Rectal smooth muscle tissue (tissue), 1 donor: ENCODE results near the gene CDKAL1.

Experiments used
- H3K27ac ChIP-seq: one replicate; pipeline ENCODE4 v1.7.0; 2013; ENCODE audit warnings: low read depth, low read length, inconsistent platforms
- H3K27me3 ChIP-seq: one replicate; pipeline ENCODE4 v1.7.0; 2013; ENCODE audit warnings: low read length; ENCODE audit not compliant: control insufficient read depth, insufficient read depth
- H3K36me3 ChIP-seq: one replicate; pipeline ENCODE4 v1.7.0; 2013; ENCODE audit warnings: low read length; ENCODE audit not compliant: control insufficient read depth, insufficient read depth
- H3K4me1 ChIP-seq: one replicate; pipeline ENCODE4 v1.7.0; 2013; ENCODE audit warnings: low read length; ENCODE audit not compliant: control insufficient read depth, insufficient read depth
- H3K4me3 ChIP-seq: one replicate; pipeline ENCODE4 v1.7.0; 2013; ENCODE audit warnings: low read length
- H3K9ac ChIP-seq: one replicate; pipeline ENCODE4 v1.7.0; 2013; ENCODE audit warnings: low read length

Gene CDKAL1

DNA sequence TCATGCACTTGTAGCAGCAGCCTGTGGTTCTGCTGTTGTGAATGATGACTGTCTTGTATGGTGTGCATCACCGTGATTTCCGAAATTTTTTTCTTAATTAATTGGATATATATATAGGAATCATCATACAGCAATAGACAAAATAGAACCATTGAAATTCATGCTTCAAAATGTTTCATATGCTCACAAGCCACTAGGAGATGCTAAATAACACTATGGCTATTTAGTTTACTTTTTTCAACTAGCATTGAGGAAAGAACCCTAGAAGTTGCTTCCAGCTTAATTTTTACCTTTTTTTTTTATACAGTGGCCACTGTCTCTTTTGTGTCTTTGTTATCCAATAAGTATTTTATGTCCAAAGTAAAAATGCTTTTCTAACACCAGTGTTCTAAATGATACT lies 485.4 kb downstream of the CDKAL1 start:
- Histone ChIP-seq H3K9ac (no peak overlapping the region), H3K36me3 (no peaks in the 10 kb centered on the region), H3K4me1 (no peaks in the 10 kb centered on the region), H3K27me3 (no peaks in the 10 kb centered on the region), H3K4me3 (no peak overlapping the region), H3K27ac (no peak overlapping the region)

GRCh38 chr6:21022343-21023107 lies 488.3 kb downstream of the CDKAL1 start:
- H3K4me3 ChIP-seq, result no peak overlapping the region

GRCh38 chr6:21023210-21023609 lies 489.0 kb downstream of the CDKAL1 start:
- Histone ChIP-seq H3K27me3 (no peaks in the 10 kb centered on the region), H3K27ac (no peak overlapping the region), H3K9ac (no peak overlapping the region), H3K4me3 (no peak overlapping the region), H3K4me1 (no peaks in the 10 kb centered on the region), H3K36me3 (no peaks in the 10 kb centered on the region)

More at GRCh38 chr6:21022343-21023107, 488.3 kb downstream of the CDKAL1 start:
- Histone ChIP-seq H3K9ac (no peak overlapping the region), H3K27ac (no peak overlapping the region), H3K4me1 (no peaks in the 10 kb centered on the region), H3K27me3 (no peaks in the 10 kb centered on the region), H3K36me3 (no peaks in the 10 kb centered on the region)

DNA sequence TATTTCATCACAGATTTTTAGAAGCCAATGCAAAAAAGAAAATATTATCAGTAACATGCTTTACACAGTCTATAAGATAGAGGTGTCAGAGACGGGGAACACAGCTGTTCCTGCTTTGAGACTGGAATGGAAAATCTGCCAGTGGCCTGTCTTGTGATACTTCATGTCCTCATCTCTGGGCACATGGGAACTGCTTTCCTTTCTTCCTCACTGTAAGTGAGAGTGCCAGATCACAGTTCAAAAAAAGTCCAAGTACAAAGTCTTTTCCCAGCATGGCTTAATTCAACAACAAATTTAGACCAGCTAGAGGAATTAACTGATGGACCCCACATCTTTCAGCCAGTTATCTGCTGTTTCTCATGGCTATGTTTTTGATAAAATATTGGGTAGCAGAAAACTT lies 490.4 kb downstream of the CDKAL1 start:
- Histone ChIP-seq H3K9ac (no peak overlapping the region), H3K4me1 (no peaks in the 10 kb centered on the region), H3K27me3 (no peaks in the 10 kb centered on the region), H3K36me3 (no peaks in the 10 kb centered on the region), H3K27ac (no peak overlapping the region), H3K4me3 (no peak overlapping the region)

DNA sequence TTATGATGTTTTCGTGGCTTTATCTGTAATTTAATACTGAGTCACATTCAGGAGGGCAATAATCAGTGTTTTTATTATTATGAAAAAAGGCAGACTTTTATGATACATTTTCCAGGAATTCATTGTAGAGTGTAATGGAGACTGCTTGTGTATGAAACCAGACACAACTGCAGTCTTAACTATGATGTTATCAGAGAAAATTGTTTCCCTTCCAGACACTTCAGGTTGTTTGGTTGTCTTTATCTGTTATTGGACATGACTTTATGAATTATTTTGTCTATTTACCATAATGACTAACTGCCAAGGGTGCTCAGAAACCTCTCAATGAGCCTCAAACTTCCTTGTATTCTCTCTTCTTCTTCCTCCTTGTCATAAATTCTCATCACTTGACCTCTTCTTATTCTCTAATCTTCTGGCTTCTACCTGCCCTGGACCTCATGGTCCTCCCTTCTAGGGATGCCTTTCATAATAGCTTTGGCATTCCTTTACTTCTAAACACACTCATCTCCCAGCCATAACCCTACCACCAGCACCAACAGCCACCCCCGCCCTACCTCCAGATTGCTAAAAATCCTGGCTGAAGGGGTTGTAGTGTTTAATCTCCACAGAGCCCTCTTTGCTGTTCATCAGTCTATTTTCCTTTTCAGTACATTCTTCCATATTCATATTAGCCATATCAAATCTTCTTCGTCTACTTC lies 492.5 kb downstream of the CDKAL1 start:
- H3K36me3 ChIP-seq, result no peaks in the 10 kb centered on the region
- H3K4me1 ChIP-seq, result no peaks in the 10 kb centered on the region
- H3K27ac ChIP-seq, result no peak overlapping the region
- H3K9ac ChIP-seq, result no peak overlapping the region
- H3K27me3 ChIP-seq, result no peaks in the 10 kb centered on the region
- no peak overlapping the region for H3K4me3 ChIP-seq

GRCh38 chr6:21027507-21027906 lies 493.2 kb downstream of the CDKAL1 start:
- no peaks in the 10 kb centered on the region for H3K4me1 ChIP-seq
- no peak overlapping the region for H3K9ac ChIP-seq
- no peaks in the 10 kb centered on the region for H3K27me3 ChIP-seq
- no peak overlapping the region for H3K4me3 ChIP-seq
- no peak overlapping the region for H3K27ac ChIP-seq
- no peaks in the 10 kb centered on the region for H3K36me3 ChIP-seq

DNA sequence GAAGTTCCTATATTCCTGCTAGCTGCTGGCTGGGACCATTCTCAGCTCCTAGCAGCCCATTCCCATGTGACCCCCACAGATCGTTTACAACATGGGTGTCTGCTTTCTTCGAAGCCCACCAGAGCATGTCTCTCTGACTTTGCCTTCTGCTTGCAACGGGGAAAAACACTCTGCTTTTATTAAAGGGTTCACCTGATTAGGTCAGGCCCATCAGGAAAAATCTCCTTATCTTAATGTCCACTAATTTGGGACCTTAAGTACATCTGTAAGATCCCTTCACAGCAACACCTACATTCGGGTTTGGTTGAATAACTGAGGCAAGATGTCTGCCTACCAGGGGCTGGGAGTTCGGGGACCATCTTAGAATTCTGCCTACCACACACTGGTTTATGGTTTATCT lies 496.9 kb downstream of the CDKAL1 start:
- no peaks in the 10 kb centered on the region for H3K4me1 ChIP-seq
- no peaks in the 10 kb centered on the region for H3K27me3 ChIP-seq
- no peaks in the 10 kb centered on the region for H3K36me3 ChIP-seq
- H3K27ac ChIP-seq, result no peak overlapping the region
- no peak overlapping the region for H3K9ac ChIP-seq
- no peak overlapping the region for H3K4me3 ChIP-seq

GRCh38 chr6:21033084-21033483 lies 498.8 kb downstream of the CDKAL1 start:
- Histone ChIP-seq H3K9ac (no peak overlapping the region), H3K27me3 (no peaks in the 10 kb centered on the region), H3K27ac (no peak overlapping the region), H3K4me3 (no peak overlapping the region), H3K4me1 (no peaks in the 10 kb centered on the region), H3K36me3 (no peaks in the 10 kb centered on the region)

DNA sequence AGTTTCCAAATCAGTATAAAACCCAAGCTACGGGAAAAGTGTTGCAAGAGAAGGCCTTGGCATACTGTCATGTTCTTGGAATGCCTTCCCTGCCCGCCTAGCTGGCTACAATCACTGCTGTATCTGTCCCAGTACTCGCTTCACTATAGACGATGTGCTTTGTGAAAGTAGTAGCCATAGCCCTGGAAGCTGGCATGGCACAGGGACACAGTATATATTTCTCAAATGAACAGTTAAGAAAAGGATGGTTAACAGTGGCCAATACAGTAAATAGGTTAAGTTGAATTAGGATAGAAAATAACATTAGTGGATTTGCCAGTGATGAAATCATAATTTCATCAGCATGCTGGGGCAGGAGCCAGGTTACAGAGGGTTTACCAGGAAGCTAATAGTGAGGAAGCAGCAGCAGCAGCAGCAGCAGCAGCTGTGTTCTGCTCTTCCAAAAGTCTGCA lies 499.3 kb downstream of the CDKAL1 start:
- no peaks in the 10 kb centered on the region for H3K4me1 ChIP-seq
- no peak overlapping the region for H3K9ac ChIP-seq
- no peak overlapping the region for H3K27ac ChIP-seq
- H3K27me3 ChIP-seq, result no peaks in the 10 kb centered on the region
- H3K36me3 ChIP-seq, result no peaks in the 10 kb centered on the region
- no peak overlapping the region for H3K4me3 ChIP-seq

GRCh38 chr6:21034345-21034744 lies 500.1 kb downstream of the CDKAL1 start:
- H3K4me3 ChIP-seq, result no peak overlapping the region
- no peak overlapping the region for H3K9ac ChIP-seq
- H3K36me3 ChIP-seq, result no peaks in the 10 kb centered on the region
- no peaks in the 10 kb centered on the region for H3K27me3 ChIP-seq
- H3K4me1 ChIP-seq, result no peaks in the 10 kb centered on the region
- H3K27ac ChIP-seq, result no peak overlapping the region

- no peak overlapping the region for H3K27ac ChIP-seq
- no peaks in the 10 kb centered on the region for H3K36me3 ChIP-seq
- H3K9ac ChIP-seq, result no peak overlapping the region
- no peaks in the 10 kb centered on the region for H3K4me1 ChIP-seq
- H3K27me3 ChIP-seq, result no peaks in the 10 kb centered on the region
- no peak overlapping the region for H3K4me3 ChIP-seq
These were observed 503.2 kb downstream of the CDKAL1 start for GRCh38 chr6:21037453-21037852.

DNA sequence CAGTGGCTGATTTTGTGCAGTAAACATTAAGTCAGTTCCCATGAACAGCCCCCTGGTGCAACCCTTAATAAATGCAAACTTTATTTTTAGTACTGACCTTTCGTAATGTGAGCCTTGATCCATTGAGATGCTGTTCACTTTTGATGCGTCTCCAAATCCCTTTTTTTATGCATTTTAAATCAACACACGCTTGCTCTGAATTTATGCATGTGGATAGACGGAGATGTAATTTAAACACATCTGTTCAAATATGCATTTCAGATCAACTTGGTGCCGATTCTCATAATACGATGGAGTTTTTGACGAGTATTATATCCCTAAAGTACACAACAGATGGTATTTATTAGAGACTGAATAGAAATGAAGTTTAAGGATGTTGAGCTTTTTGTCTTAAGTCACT lies 505.7 kb downstream of the CDKAL1 start:
- Histone ChIP-seq H3K9ac (no peak overlapping the region), H3K4me3 (no peak overlapping the region), H3K27ac (no peak overlapping the region), H3K4me1 (no peaks in the 10 kb centered on the region), H3K27me3 (no peaks in the 10 kb centered on the region), H3K36me3 (no peaks in the 10 kb centered on the region)
